Activated gamma-delta T cell (primary cell): ENCODE measurements around the gene ARID4B.
"Not testable (repeated sequence)": the region's sequence is repeated elsewhere in the genome, so short reads cannot be mapped to it uniquely, and the experiment has no call there.

Source experiments
- DNase-seq: peaks from one replicate; lab custom pipeline; 2025; lab: John Stamatoyannopoulos, UW

ARID4B gene

GRCh38 chr1:235296729-235297128 is 31.2 kb downstream of the ARID4B start:
- no peak for DNase-seq

GRCh38 chr1:235295902-235296350 is 32.1 kb downstream of the ARID4B start:
- no peak for DNase-seq

- no peak for DNase-seq
These were observed 34.5 kb downstream of the ARID4B start for GRCh38 chr1:235293322-235293942.

- no peak for DNase-seq
These were observed 35.2 kb downstream of the ARID4B start for GRCh38 chr1:235292790-235293189.

- no peak for DNase-seq
These were observed 36.3 kb downstream of the ARID4B start for GRCh38 chr1:235291599-235292091.

GRCh38 chr1:235290740-235291502 is 37.1 kb downstream of the ARID4B start:
- DNase-seq = no peak

- no peak for DNase-seq
These were observed 37.9 kb downstream of the ARID4B start for GRCh38 chr1:235289859-235290739.

- DNase-seq = no peak
These were observed 40.6 kb downstream of the ARID4B start for GRCh38 chr1:235287208-235287882.

- no peak for DNase-seq
These were observed 41.3 kb downstream of the ARID4B start for GRCh38 chr1:235286667-235287066.

GRCh38 chr1:235284231-235284769 is 43.7 kb downstream of the ARID4B start:
- DNase-seq = no peak

GRCh38 chr1:235283636-235284035 is 44.3 kb downstream of the ARID4B start:
- not testable (repeated sequence) for DNase-seq

GRCh38 chr1:235280467-235280866 is 47.5 kb downstream of the ARID4B start:
- no peak for DNase-seq

- DNase-seq = no peak
These were observed 48.3 kb downstream of the ARID4B start for GRCh38 chr1:235279694-235280093.

GRCh38 chr1:235278915-235279292 is 49.1 kb downstream of the ARID4B start:
- no peak for DNase-seq

GRCh38 chr1:235278233-235278914 is 49.6 kb downstream of the ARID4B start:
- DNase-seq = no peak

GRCh38 chr1:235277709-235278108 is 50.3 kb downstream of the ARID4B start:
- DNase-seq = no peak

- no peak for DNase-seq
These were observed 52.1 kb downstream of the ARID4B start for GRCh38 chr1:235275836-235276235.

GRCh38 chr1:235275223-235275622 is 52.8 kb downstream of the ARID4B start:
- DNase-seq = no peak

GRCh38 chr1:235272851-235273250 is 55.1 kb downstream of the ARID4B start:
- DNase-seq = no peak

- no peak for DNase-seq
These were observed 57.4 kb downstream of the ARID4B start for GRCh38 chr1:235270625-235271024.

- not testable (repeated sequence) for DNase-seq
These were observed 58.0 kb downstream of the ARID4B start for GRCh38 chr1:235269990-235270389.
